Calu3 (cell line): ENCODE data around the gene SMARCE1. TPM values are rescaled to one million over a fixed set of nuclear protein-coding genes. Genes with fewer than 3 reads are reported as not detected.

ENCODE experiments used
- BruUV-seq: library from RNA; stranded (reverse); fragments of 400-500 nt; replicated peaks from 2 replicates; lab custom pipeline; 2021; lab: Mats Ljungman, UMichigan
- CTCF ChIA-PET: fragments of 300-600 bp; sonication (Branson Sonifier 250); formaldehyde crosslinking; loops from one replicate; lab custom pipeline; 2022; ENCODE audit warnings: antibody characterized with exemption; lab: Charles Lee
- DNase-seq: peaks from one replicate; pipeline ENCODE4 v3.0.0; 2022
- H3K27ac Mint-ChIP-seq: one replicate; pipeline ENCODE4 v1.8.0; 2022; ENCODE audit warnings: mixed read lengths; ENCODE audit not compliant: unreplicated experiment
- H3K27me3 Mint-ChIP-seq: one replicate; pipeline ENCODE4 v1.8.0; 2022; ENCODE audit warnings: mixed read lengths; ENCODE audit not compliant: unreplicated experiment
- H3K36me3 Mint-ChIP-seq: one replicate; pipeline ENCODE4 v1.8.0; 2022; ENCODE audit warnings: mild to moderate bottlenecking, moderate library complexity, mixed read lengths; ENCODE audit not compliant: insufficient read depth, unreplicated experiment
- H3K4me1 Mint-ChIP-seq: one replicate; pipeline ENCODE4 v1.8.0; 2022; ENCODE audit warnings: mild to moderate bottlenecking, low read depth, mixed read lengths; ENCODE audit not compliant: unreplicated experiment
- H3K4me3 Mint-ChIP-seq: one replicate; pipeline ENCODE4 v1.8.0; 2022; ENCODE audit warnings: mild to moderate bottlenecking, low read depth, moderate library complexity, mixed read lengths; ENCODE audit not compliant: unreplicated experiment
- H3K9me3 Mint-ChIP-seq: one replicate; pipeline ENCODE4 v1.8.0; 2022; ENCODE audit warnings: low read depth, mixed read lengths; ENCODE audit not compliant: unreplicated experiment
- CTCF ChIP-seq: fragments of 200-600 bp; IDR thresholded peaks from one replicate; pipeline ENCODE4 v1.8.0; 2022; ENCODE audit warnings: antibody characterized with exemption; ENCODE audit not compliant: unreplicated experiment
- intact Hi-C: fragments of 100-400 bp; cut with micrococcal nuclease; formaldehyde crosslinking; loops from one replicate; pipeline ENCODE4 v1.10.0; 2022; ENCODE audit not compliant: unreplicated experiment
- total RNA-seq: library from RNA; stranded (reverse); gene quantifications from 2 replicates; pipeline ENCODE4 v1.2.3, GENCODE V29; 2022

SMARCE1 gene
- total RNA-seq, 1 experiment from 2014 or later: 768 TPM

- intact Hi-C loops: no loop called here
- H3K27me3 Mint-ChIP-seq: peaks cover 37% of the 10 kb centered on the region
- no peaks in the 10 kb centered on the region for H3K36me3 Mint-ChIP-seq
- no TSS peak for BruUV-seq
- H3K27ac Mint-ChIP-seq: no peak overlapping the region
- DNase-seq: no peak
- H3K4me1 Mint-ChIP-seq: peaks cover 10% of the 10 kb centered on the region
- no peak for TF ChIP-seq CTCF
- no peak overlapping the region for H3K4me3 Mint-ChIP-seq
- peaks cover 3% of the 10 kb centered on the region for H3K9me3 Mint-ChIP-seq
- CTCF ChIA-PET: interaction anchor here (1.1 to 1.8 kb wide), 3 partner anchors 17 to 53 kb away, joined by 3 to 12 read pairs (median 7); no protein-coding TSS in a partner anchor
These were observed 48.8 kb downstream of the SMARCE1 start for GRCh38 chr17:40598619-40599467.

GRCh38 chr17:40598301-40598618 is 49.4 kb downstream of the SMARCE1 start:
- BruUV-seq: no TSS peak
- DNase-seq: no peak
- intact Hi-C loops: no loop called here
- H3K36me3 Mint-ChIP-seq: no peaks in the 10 kb centered on the region
- peaks cover 3% of the 10 kb centered on the region for H3K9me3 Mint-ChIP-seq
- H3K4me1 Mint-ChIP-seq: peaks cover 10% of the 10 kb centered on the region
- no peak overlapping the region for H3K27ac Mint-ChIP-seq
- H3K4me3 Mint-ChIP-seq: no peak overlapping the region
- peaks cover 35% of the 10 kb centered on the region for H3K27me3 Mint-ChIP-seq
- CTCF ChIA-PET: interaction anchor here (0.8 to 1.8 kb wide), 8 partner anchors 15 to 132 kb away, joined by 3 to 12 read pairs (median 4); no protein-coding TSS in a partner anchor
- TF ChIP-seq CTCF: no peak

- H3K9me3 Mint-ChIP-seq: peaks cover 3% of the 10 kb centered on the region
These were observed 49.9 kb downstream of the SMARCE1 start for GRCh38 chr17:40597556-40598300.

More at GRCh38 chr17:40597556-40598300, 49.9 kb downstream of the SMARCE1 start:
- DNase-seq: no peak
- Mint-ChIP-seq H3K27me3 (peaks cover 35% of the 10 kb centered on the region), H3K27ac (no peak overlapping the region), H3K4me1 (peaks cover 10% of the 10 kb centered on the region), H3K4me3 (no peak overlapping the region), H3K36me3 (no peaks in the 10 kb centered on the region)
- TF ChIP-seq CTCF: no peak
- no TSS peak for BruUV-seq
- intact Hi-C loops: no loop called here
- CTCF ChIA-PET: interaction anchor here (0.5 to 1.8 kb wide), 16 partner anchors 10 to 166 kb away, joined by 3 to 12 read pairs (median 3); no protein-coding TSS in a partner anchor
